ENCODE measurements around the gene FSTL5.
"Not testable (repeated sequence)": the region's sequence is repeated elsewhere in the genome, so short reads cannot be mapped to it uniquely, and the experiment has no call there.

The FSTL5 gene

DNA sequence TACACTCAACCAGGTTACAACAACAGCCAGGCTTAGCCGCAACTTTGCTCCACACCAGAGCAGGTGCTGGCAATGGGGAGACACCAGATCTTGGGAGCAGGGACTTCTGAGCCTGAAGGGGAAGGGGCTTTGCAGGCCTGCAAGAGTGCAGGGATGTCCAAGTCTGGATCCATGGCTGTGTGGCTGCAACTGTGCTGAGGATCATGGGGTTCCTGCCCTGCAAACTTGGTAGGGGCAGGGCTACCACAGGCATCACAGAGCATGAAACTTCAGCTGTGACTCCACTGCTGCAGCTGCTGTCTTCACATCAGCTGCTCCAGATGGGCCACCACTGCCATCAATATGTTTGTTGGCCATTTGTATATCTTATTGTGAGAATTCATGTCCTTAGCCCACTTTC is 340.4 kb downstream of the FSTL5 start:
- no peak for DNase-seq

DNA sequence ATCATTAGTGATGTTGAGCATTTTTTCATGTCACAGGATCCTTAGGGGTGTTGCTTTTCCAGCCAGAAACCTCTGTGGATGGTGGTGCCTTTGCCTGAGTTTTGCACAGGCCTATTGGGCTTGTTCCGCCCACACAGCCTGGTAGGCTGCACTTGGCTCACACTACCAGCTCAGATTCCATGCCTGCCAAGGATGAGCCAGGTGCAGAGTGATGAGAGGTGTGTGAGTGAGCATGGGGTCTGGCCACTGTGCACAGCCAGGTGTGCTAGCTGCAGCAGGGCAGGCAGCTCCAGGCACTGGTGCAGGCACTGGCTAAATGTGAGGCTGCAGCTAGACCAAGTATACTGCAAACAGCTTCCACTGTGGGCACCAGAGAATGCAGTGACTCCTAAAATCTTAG is 341.6 kb downstream of the FSTL5 start:
- no peak for DNase-seq

DNA sequence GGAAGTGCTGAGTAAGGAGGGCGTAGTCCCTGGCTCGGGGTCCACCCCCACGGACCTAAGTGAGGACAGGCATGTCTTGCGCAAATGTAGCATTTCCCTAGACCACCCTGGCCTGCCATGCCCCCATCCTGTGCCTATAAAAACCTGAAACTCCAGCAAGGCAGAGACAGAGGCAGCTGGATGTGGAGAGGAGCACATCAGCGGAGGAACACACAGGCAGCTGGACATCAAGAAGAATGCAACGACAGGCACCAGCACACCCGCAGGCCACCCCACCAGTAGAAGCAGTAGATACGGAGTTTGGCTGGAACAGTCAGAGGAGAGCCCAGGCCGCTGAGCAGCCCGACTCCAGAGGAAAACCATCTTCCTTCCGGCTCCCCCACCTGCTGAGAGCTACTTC is 345.9 kb downstream of the FSTL5 start:
- no peak for DNase-seq

DNA sequence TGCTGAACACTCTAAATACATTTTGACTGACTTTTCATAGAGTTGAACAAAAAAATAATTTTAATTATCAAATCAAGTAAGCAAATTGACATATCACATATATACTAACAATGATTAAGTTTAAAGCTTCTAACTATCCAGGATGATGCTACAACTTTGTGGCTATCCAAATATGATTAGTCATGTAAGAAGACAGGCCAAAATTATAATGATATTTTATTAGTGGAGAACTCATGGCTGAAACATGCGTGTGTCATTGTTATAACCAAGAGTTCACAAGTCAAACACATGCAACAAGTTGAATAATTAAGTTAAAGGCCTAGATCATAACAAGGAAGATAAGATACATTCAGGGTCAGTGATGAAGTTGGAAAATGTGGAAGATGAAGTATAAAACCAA is 346.8 kb downstream of the FSTL5 start:
- DNase-seq = no peak

DNA sequence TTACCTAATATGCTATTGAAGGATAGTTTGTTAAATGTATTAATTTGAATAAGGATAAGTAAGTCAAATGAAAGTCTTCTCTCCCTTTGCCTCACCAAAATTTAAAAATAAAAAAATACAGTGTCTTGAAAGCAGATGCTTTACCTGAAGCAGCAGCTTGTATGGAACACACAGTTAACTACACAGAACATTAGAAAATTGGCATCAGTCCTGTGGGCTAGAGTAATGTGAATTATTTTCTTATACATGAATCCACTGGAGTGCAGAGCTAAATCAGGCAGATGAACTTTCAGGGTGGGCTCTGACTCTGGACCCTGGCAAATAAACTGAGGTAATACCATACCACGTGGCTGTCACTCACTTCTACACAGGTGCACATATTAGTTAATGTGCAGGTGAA is 348.0 kb downstream of the FSTL5 start:
- no peak for DNase-seq

DNA sequence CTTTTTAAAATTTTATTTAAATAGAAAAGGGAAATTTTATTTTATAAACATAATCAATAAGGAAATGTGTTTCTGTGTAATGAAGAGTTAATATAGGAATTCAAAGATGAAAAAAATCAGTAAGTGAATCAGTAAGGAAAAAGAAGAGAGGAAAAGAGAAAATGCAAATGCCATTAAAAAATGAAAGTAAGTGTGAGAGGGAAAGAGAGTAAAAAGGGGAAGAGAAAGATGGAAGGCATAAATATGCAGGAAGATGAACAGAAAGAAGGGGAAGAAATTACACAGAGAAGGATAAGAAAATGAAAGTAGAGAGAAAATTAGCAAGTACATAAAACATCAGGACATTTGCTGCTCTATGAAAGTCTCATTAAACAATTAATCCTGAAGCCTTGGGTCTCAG is 349.9 kb downstream of the FSTL5 start:
- no peak for DNase-seq

DNA sequence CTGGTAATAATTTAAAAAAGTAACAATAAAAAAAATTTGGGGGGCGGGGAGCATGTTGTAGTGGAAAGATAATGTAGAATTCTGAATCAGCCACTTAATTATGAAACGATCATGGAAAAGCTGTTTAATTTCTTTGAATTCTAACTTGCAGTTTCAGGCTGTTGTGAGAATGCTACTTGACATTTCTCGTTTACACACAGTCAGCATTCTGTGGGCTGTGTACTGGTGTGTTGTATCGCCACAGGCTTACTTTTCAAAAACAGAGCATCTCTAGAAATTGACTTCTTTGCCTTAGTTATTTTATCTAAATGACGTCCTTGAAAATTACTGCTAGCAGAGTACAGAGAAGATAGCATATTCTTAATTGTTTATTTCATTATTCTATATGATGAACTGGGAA is 350.4 kb downstream of the FSTL5 start:
- DNase-seq = no peak

DNA sequence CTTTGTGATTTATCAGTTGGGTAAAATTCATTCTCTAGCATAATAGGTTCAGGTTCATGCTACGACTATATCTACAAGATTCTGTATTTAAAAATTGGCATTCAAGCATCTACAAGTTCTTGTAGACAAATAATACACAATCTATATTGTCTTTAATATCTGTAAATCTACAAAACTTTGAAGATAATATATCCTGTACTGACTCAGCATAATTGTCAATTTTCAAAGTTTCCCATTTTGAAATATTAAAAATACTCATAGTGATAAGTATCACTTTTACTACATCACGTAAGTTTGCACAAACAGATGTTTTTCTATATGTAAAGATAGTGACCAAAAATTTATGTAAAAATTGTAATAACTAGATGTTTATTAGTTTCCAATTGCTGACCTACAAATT is 360.6 kb downstream of the FSTL5 start:
- no peak for DNase-seq

DNA sequence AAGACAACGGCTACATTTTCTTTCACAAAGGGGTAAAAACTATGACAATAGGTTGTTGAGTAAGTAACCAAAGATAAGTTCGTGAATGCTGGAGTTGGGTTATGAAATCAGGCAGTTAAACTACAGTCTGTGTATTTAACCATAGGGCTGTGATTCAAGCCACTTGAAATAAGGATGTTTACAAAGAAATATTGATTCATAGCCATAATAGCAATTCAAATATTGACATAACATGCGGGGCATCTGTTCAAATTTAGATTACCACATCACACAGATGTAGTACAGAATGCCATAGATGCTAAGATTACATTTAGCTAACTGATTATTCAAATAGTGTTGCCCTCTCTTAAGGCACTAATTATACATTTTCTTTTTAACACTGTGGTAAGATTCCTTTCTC is 364.1 kb downstream of the FSTL5 start:
- DNase-seq = no peak

DNA sequence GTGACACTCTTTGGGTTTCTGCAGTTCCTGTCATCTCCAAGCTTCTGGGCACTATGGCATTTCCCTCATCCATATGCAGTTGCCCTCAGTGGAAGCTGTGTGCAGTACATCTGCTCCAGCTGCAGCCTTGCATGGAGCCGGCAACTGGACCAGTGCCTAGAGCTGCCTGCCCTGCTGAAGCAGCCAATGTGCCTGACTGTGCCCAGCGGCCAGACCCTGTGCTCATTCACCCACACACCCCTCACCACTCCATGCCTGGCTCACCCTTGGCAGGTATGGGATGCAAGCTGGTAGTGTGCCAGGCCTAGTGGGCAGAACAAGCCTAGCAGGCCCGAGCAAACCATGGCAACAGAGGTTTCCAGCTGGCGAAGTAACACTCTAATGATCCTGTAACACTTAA is 370.8 kb downstream of the FSTL5 start:
- DNase-seq = no peak

DNA sequence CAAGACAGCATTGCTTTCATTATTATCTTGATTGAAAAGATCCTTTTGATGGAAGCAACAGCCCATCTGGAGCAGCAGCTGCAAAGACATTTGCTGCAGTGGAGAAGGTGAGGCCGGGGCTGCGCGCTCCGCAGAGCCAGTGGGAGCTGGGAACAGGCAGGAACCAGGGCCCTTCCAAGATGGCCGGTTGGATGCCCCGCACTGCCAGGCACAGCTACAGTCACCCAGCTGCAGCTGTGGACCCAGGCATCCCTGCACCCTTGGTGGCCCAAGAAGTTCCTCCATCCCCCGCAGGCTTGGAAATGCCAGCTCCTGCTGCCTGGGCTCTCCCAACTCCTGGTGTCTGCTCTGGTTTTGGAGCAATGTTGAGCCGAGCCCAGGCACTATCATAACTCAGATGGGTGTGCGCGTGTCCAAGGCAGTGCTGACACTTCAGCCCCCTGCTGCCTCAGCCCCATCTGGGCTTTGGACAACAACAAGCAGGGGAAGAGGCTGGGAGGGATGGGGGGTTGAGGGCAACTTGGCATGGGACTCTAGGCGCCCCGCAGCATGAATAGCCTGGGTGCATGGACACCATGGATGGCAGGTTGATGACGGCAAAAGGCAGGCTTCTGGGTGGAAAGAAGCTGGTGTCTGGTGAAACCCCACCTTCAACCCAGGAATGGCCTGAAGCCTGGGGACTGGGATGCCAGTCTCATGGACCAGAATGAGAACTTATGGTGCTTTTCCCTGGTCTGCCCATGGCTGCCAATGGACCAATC is 371.8 kb downstream of the FSTL5 start:
- DNase-seq = no peak

DNA sequence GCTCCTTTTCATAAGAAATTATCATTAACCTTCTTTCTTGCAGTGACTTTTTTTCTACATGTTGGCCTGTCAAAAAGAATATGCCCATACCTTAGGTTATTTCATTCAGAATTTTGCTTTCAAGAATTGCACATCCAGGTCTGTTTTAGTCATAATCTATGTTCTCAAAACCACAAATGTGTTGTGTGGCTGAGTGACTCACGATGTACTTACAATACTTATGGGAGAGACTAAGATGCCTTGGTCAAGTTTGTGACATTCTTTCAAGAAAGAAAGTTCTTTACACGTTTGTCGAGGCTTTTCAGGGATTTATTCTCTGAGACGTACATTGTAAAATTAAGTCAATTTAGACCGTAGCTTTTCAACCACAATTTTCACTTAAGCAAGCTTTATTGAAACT is 396.7 kb downstream of the FSTL5 start:
- DNase-seq = no peak

DNA sequence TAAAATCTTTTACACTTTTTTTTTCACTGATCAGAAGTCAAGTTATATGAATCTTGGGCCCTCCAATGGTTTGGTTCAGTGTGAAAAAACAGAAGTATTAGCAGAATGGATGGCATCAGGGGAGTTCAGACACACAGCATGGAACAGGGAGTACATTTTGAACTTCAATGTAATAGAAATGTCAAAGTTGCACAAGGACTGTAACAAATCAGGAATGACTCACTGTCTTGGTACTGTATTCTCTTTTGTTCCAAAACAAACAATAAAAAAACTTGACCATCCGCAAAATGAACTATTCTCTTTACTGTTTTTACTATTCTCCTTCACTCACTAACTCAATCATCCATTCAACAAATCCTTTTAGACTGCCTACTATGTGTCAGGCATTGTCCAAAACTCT is 401.0 kb downstream of the FSTL5 start:
- no peak for DNase-seq

DNA sequence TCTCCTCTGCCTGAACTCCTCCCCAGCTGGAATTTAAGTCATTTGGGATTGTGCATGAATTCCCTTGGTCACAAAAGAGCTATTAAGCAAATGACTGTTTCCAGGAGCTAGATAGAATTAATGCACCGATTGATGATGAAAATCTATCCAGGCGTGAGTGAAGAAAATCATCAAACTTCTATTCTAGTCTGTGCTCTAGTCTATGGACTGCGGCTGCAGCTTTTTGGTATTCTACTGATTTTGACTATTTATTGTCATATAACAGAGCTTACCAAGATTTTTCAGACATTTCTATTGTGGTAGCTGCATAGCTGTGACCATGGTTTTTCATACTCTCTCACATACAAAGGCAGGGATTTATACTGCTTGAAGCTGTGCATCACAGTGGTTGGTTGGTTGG is 403.8 kb downstream of the FSTL5 start:
- no peak for DNase-seq

DNA sequence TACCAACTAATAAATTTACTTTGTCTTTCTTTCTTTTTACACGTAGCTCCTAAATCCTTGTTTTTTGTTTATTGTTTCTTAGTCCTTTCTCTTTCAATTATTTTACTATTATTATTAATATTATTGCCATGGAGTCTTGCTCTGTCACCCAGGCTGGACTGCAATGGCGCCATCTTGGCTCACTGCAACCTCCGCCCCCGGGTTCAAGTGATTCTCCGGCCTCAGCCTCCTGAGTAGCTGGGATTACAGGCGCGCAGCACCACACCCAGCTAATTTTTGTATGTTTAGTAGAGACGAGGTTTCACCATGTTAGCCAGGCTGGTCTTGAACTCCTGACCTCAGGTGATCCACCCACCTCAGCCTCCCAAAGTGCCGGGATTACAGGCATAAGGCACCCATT is 405.4 kb downstream of the FSTL5 start:
- not testable (repeated sequence) for DNase-seq

DNA sequence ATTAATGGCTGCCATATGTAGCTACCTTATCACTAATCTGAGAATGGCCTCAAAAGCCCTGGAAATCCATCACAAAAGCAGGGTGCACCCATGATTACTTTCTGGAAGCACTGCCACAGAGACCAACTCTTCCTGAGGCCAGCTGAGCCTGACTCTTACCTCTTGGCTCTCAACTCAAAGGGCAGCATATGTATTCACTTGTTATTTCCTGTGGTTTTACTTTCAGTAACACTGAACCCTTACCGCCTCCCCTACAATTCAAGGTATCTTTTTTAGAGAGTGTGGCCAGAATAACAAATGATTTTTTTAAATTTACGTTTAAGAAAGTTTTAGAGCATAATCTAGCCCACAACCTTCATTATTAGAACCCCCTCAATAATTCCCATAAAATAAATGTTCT is 434.9 kb downstream of the FSTL5 start:
- no peak for DNase-seq

DNA sequence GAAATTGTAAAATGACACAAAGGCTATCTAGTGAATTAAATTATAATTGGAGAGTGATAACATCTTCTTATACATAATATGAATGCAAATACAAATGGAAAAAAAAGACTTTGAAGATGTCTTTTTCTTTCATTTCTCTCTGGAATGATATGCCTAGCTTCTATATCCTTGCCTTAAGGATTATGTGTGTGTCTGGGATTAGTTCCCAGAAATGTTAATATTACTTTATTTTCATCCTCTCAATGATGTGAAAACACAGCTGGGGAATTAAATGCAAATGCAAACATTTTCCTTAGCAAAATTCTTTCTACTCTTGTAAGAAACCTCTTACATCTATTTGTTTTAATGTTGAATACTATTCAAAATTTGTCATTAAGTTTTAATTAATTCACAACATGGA is 441.9 kb downstream of the FSTL5 start:
- no peak for DNase-seq

DNA sequence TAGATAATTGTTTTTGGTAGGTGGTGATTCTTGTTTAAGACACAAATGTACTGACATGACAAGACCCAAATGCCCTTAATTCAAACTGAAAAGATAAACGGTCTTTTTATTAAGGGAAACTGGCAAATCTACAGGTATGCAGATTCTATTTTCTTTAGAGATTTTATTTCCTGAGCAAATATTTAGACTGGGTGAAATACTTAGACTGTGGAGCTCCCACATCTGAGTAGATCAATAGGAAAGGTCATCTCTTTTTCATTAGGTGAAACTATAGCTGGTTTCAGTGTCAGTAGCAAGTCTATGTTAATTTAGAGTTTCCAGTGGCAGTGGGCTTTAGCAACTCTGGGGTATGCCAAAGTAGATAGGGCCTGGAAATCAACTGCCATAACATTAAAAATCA is 446.7 kb downstream of the FSTL5 start:
- DNase-seq = no peak

DNA sequence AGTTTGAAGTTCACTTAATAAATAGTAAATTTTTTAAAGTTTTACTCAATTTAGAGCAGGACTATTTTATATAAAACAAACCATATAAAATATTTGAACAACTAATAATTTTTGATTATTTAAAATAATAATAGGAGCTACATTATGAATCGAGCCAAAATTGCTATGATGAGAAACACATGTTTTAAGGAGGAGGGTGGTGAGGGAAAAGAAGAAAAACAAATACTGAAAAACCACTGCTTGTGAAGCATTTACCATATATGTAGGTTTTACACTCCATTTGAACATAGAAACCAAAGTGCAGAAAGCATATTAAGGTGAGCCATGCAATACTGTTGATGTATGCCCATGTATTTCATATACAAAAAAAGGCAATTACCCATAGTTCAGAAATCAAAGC is 448.9 kb downstream of the FSTL5 start:
- no peak for DNase-seq

DNA sequence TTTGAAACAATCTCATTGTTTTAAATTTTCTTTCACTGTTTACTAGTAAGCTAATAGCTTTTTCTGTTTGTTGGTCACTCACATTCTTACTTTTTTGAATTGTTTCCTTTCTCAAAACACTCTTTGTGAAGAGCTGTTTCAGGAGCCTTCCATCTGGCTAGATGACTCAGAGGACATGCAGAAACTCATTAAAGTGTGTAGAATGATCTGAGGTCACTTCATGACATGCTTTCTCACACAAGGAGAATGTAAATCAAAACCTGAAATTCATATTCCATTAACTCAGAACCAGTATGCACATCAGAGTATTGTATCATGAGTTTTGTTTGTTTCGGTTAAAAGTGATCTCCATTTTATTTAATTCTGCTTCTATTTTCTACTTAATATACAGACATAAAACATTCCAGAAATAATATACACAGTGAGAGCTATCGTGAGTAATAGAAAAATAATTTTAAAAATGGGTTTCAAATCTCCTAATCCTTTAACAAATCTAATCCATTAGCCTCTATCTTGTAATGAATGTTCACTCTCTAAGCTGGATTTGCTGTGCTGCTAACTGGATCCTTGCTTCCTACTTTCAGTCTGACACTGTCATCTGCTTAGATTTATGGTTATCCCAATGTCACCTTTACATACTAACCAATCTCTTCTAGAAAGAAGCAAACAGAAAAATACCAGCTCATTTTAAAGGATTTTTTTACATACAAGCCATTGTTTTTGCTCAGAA is 449.6 kb downstream of the FSTL5 start:
- no peak for DNase-seq

DNA sequence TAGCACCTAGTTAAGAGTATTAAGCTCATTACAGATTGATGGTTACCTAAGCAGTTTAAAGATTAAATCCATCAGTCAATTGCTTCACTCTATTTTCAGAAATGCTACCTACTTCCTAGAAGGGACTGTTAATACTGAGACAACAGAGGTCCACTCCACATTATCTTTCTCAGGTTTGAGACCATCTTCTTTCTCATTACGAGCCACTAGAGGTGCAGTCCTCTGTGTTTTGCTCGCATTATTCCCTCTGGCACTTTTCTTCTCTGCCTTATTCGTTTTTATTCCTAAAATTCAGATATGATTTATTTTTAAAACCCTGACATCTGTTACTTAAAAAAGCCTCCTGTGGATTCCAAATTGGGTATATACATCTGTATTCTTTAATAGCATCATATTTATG is 459.1 kb downstream of the FSTL5 start:
- DNase-seq = no peak

DNA sequence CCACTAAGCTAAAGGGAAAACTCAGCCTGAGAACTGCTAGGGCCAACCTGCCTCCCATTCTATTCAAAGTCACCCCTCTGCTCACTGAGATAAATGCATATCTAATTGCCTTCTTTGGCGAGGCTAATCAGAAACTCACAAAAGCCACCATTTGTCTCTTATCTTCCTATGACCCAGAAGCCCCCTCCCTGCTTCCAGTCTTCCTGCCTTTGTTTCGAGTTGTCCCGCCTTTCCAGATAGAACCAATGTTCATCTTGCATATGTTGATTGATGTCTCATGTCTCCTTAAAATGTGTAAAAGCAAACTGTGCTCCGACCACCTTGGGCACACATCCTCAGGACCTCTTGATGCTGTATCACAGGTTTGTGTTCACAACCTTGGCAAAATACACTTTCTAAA is 459.8 kb downstream of the FSTL5 start:
- no peak for DNase-seq

DNA sequence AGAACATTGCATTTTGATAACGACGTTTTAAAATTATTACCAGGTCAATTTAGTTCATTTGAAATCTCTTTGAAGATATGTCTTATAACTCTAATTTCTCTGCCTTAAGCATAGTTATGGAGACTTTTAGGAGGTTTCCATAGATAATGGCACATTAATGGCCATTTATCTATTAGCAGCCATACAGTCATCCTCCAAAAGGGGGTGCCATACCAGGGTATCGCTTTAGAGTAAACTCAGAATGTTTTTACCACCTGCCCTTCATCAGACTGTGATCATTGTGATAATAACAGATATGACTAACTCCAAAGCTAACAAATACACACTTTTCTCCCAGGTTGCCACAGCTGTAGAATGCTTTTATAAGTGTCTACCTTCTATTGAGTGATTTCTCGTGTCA is 461.5 kb downstream of the FSTL5 start:
- no peak for DNase-seq

DNA sequence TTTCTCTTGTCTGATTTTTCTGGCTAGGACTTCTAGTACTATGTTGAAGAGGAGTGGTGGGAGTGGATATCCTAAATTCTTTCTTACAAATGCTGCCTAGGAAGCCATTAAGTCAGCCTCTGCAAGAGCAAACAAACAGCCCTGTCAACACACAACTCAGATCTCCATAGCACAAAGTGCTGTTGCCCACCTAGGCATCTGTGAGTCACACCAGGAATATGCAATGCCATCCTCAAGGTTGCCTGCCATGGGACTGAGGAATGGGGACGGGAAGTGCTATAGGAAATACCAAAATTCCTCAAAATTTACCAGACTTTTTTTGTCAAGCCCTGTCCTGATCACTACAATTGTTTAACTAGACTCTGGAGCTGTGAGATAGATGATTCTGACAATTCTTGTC is 466.9 kb downstream of the FSTL5 start:
- no peak for DNase-seq

DNA sequence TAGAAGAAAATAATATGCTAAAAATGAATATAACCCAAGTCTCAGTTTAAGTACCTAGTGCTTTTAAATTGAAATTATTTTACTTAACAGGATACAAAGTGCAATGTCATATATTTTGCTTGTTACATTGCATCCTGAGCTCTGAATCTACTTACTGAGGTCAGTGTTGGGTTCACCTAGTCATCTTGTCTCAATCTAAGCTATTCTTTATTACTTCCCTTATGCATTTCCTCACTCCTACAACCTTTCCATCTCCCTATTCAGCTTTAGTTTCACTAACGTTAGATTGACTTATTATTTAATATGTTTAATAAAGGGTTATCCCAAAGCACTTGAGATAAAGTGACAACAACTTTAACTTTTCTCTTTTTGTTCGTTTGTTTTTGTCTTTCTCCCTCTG is 483.7 kb downstream of the FSTL5 start:
- no peak for DNase-seq

Data from GOT3 (cell line).